Stimulated activated CD8-positive, alpha-beta memory T cell treated with anti-CD3 and anti-CD28 coated beads, Interleukin-7, amount 100 ng/mL, for 48 hours (primary cell): ENCODE data around the gene CCDC71L.
"Not testable (repeated sequence)": the region's sequence is repeated elsewhere in the genome, so short reads cannot be mapped to it uniquely, and the experiment has no call there.

Experiments used
- DNase-seq, 2 donors: peaks; one replicate each; pipeline ENCODE4 v3.0.0-alpha.2; 2020; ENCODE audit warnings: low read depth in 1 of 2; ENCODE audit errors: extremely low read depth in 1 of 2

The CCDC71L gene

DNA sequence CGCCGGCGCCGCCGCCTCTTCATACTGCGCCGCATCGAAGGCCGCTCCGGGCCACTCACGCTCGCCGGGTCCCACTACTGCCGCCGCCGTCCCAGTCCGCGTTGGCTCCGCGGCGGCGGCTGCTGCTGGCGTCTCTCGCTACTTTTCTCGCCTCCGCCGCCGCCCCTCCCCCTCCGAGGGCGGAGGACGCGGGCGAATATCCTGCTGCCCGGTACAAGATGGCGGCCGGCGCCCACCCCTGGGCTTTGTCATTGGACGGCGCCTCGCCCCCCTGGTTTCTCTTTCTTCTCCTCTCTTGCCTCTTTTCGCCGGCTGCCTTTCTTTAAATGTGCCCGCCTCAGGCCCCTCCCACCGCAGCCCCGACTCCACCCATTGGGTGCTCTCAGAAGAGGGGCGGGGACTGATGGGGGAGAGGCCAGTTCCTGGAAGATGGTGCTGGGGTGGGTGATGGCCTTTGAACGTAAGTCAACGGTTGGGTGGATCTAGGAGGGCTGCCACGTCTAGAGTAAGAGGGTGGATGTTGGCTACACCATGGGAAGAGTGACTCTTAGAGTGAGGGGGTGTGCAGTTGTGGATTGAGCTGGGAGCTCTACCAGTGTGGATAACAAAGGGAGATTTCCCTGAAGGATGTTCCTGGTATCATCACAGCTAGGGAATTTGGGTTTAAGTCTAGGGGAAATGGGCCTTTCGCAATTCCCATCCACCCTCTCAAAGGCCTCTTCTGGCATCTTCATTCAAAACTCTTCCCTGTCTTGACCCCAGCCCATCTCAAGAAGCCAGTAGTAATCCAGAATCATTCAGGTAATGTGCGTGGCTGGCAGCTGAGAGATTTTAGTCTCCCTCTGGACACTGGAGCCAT lies at the start of gene CCDC71L:
Gene CCDC71L (minus strand): TSS at position 297 of the 859 bp plus-strand sequence. CDS start 262 bp downstream, at position 35.
- DNase-seq, result peak; percentile 86 to 93

DNA sequence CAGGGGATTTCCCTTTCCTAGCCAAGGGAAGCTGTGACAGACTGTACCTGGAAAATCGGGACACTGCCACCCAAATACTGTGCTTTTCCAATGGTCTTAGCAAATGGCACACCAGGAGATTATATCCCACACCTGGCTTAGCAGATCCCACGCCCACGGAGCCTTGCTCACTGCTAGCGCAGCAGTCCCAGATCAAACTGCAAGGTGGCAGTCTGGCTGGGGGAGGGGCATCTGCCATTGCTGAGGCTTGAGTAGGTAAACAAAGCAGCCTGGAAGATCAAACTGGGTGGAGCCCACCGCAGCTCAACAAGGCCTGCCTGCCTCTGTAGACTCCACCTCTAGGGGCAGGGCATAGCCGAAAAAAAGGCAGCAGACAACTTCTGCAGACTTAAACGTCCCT lies 48.6 kb upstream of the CCDC71L start:
- DNase-seq, result not testable (repeated sequence)

DNA sequence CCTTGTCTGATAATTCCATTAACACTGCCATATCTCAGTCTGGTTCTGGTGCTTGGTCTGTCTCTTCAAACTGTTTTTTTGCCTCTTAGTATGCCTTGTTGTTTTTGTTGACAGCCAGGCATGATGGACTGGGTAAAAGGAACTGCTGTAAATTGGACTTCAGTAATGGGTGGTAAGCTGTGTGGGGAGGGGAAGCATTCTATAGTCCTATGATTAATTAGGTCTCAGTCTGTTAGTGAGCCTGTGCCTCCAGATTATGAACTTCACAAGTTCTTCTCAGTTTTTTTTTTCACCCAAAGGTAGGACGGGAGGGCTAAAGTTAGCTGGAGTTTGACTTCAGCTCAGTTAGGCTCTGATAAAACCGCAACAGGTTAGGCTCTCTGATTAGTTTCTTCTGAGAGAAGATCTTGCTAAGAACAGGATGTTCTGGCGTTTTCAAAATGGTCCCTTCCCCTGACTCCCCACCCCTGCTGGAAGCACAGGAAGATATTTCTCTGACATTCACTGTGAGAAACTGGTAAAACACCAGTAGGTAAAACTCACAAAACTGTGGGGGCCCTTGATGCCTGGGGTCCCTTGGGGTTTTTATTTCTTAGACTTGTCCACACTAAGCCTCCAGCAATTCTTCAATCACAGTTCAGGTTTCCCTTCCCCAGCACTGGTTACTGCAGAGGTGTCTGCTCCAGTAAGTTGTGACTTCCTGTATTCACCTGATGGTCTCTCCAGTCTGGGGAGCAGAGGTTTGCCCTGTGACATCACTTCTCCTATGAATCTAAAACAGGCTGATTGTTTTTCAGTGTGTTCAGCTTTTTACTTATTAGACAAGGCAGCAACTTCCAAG lies 43.3 kb upstream of the CCDC71L start:
- DNase-seq, result no peak

DNA sequence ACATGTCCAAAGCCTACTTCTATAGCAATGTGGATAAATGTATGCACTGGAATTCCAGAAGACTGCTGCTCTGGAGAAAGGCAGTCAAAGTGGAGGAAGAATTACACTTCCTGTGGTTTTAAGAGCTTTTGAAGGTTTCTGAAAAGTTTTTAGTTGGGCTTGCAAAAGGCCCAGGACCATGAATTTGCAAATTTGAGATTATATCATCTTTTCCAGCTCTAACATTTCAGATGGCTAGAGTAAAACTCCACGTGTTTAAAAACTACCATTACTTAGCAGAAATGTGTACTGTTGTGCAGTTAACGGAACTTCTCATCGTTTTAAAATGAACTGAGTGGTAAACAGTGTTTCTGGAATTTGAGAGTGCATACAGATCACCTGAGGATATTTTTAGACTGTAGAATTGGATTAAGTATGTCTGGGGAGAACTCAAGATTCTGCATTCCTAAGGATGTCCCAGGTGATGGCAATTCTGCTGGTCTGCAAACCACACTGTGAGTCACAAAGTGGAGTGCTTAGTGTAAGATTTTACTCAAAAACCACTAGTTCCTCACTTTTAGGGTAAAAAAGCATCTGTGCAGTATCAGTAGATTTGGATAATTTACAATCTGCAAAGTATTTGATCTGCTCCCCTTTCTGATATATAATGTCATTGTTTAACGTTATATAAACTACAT lies 32.9 kb upstream of the CCDC71L start:
- DNase-seq, result no peak

DNA sequence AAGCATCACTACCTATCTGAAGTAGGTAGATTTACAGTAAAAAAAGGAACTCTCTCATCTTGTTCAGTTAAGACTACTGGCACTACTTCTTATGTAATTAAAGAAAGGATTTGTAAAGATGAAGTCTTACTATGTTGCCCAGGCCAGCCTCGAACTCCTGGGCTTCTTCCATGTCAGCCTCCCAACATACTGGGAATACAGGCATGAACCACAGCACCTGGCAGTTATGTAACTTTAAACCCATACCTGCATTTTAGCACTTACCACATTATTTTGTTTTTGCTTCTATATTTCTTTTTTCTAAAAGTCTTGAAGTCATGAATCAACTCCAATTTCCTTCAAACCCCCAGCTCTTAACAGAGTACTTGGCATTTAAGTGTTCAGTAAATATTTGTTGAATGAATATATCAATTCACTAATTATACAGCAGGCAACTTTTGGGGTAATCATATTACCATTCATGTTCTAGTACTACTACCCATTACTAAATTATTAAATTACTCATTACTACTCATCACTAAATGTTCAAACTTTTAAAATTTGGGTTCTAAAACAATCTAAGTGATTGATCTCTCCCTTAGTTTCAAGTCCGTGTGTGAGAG lies 31.6 kb upstream of the CCDC71L start:
- DNase-seq, result no peak

DNA sequence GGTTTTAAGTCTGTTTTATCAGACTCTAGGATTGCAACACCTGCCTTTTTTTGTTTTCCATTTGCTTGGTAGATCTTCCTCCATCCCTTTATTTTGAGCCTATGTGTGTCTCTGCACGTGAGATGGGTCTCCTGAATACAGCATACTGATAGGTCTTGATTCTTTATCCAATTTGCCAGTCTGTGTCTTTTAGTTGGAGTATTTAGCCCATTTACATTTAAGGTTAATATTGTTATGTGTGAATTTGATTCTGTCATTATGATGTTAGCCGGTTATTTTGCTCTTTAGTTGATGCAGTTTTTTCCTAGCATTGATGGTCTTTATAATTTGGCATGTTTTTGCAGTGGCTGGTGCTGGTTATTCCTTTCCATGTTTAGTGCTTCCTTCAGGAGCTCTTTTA lies 27.2 kb upstream of the CCDC71L start:
- not testable (repeated sequence) for DNase-seq

DNA sequence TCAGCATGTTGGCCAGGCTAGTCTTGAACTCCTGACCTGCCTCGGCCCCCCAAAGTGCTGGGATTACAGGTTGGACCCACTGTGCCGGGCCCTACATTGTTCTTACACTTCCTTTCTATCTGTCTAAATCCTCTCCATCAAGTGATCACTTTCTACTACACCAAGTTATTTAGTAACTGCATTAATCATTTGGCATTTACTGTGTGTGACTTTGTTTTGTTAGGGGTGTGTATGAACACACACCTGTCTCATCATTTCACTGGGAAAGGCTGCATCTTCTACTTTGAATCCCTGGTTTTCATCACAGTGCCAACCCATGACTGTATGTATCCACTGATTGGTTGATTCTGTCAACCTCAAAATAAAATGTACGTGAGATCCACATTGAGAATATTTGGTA lies 23.0 kb upstream of the CCDC71L start:
- no peak for DNase-seq

DNA sequence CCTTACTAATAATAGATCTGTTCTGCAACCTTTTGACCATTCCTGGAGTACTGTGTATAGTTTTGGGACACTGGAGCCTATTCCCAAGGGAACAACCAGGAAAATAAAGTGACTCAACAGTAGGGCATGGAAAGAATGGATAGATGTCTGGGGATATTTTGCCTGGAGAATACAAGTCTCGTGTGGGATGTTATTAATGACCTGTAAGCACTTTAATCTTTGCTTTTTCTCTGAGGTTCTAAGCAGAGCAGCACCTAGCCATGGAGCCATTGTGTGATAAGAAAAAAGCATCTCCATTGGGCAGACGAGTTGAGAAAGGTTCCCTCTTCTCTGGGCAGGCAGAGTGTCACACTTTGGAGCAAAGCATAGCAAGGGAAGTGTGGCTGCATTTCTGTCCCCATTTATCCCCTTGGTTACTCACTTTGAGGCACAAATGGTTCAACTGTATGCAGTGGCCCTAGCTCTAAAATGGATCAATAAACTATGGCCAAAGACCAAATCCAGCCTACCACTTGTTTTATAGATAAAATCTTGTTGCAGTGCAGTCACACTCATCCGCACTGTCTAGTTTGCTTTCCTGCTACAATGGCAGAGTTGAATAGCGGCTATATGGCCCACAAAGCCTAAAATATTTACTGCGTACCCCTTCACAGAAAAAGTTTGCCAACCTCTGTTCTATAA lies 21.0 kb upstream of the CCDC71L start:
- no peak for DNase-seq

DNA sequence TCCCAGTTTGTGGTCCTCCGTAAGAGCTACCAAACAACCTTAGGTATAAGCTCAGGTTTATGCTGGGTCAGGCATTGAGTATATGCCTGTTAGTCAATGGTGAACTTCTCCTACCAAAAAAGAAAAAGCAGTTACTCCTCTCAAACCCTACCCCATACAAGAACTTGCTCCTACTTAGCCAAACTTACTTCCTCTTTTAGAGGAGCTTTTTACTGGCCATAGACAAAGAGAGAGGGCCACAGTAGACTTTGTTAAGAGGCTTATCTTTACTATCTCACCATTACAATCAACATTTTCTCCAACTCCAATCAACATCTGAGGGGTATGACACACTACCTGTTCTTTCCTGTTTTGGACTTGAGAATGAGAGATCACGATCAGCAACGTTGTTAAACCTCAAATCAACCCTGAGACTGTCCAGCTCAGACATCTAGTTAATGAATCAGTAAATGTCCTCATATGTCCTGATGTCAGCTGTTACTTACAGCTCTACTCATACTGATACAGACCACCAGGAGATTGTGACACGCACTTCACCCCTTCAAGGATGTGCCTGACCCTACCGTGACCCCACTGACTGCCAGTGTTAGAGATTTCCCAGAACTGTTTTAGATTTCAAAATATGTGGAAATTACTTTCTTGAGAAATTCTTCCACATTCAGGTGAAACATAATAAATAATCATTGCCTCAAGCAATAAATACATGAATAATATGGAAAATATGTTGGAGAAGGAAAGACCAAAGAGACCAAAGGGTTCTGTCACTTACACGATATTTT lies 18.4 kb upstream of the CCDC71L start:
- peak; percentile 8 to 59 for DNase-seq

DNA sequence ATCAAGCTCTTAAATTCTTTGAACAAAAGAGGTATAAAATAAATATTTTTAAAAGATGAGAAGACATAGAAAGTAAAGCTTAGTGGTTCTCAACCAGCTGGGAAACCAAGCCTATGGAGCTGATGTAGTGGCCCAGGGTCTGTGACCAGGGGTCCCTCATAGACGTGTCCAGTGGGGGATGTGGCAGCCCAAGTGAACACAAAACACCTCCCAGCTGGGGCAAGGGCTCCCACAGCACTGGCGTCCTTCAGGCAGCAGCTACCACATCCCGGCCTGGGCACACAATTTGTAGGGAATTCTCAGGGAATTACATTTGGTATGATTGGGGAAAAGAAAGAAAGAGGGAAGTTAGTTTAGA lies 17.8 kb upstream of the CCDC71L start:
- DNase-seq, result no peak

DNA sequence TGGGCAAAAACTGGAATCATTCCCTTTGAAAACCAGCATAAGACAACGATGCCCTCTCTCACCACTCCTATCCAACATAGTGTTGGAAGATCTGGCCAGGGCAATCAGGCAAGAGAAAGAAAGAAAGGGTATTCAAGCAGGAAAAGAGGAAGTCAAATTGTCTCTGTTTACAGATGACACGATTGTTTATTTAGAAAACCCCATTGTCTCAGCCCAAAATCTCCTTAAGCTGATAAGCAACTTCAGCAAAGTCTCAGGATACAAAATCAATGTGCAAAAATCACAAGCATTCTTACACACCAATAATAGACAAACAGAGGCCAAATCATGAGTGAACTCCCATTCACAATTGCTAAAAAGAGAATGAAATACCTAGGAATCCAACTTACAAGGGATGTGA lies 15.5 kb upstream of the CCDC71L start:
- DNase-seq, result not testable (repeated sequence)

DNA sequence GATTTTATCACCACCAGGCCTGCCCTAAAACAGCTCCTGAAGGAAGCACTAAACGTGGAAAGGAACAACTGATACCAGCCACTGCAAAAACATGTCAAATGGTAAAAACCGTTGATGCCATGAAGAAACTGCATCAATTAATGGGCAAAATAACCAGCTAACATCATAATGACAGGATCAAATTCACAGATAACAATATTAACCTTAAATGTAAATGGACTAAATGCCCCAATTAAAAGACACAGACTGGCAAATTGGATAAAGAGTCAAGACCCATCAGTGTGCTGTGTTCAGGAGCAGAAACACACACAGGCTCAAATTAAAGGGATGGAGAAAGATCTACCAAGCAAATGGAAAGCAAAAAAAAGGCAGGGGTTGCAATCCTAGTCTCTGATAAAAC lies 12.7 kb upstream of the CCDC71L start:
- DNase-seq, result not testable (repeated sequence)

DNA sequence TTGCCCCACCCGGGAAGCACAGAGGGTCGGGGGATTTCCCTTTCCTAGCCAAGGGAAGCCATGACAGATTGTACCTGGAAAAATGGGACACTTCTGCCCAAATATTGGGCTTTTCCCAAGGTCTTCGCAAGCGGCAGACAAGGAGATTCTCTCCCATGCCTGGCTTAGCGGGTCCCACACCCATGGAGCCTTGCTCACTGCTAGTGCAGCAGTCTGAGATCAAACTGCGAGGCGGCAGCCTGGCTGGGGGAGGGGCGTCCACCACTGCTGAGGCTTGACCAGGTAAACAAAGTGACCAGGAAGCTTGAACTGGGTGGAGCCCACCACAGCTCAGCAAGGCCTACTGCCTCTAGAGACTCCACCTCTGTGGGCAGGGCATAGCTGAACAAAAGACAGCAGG lies 11.0 kb upstream of the CCDC71L start:
- DNase-seq, result not testable (repeated sequence)

DNA sequence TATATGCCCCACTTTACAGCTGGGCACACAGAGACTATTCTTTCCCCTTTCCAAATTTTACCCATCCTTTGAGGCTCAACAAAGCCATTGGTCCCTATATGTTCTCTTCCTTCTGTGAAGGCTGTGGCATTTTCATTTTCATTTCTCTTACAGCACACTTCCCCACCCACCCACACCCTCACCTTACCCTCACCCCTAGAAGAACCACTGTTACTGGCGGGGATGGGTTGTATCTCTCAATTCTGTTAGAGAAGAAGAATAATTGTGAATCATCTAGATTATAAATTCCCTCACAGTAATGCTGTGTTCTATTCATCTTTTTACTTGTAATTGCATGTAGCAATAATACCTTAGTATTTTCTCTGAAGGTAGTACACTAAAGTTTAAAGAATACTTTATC lies 10.2 kb upstream of the CCDC71L start:
- DNase-seq, result no peak

DNA sequence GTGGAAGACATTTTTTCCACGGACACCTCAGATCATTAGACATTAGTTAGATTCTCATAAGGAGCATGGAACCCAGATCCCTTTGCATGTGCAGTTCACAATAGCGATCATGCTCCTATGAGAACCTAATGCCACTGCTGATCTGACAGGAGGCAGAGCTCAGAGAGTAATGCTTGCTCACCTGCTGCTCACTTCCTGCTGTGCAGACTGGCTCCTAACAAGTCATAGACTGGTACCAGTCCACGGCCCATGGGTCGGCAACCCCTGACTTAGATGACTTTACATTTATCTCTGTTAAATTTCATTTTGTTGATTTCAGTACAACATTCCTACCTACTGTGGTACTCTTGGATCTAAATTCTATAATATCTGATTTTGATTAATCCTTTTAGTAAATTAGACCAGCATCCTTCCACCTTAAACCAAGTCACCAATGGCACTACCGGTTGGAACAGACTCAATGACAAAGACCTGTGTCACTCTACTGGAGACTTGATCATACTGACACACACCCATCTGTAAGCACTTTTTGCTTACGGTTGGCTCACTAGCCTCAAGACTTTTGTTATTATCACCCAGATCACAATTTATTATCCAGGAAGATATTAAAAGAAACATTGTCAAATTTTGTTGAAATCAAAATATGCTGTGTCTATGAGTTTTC lies 8.0 kb upstream of the CCDC71L start:
- DNase-seq, result no peak

DNA sequence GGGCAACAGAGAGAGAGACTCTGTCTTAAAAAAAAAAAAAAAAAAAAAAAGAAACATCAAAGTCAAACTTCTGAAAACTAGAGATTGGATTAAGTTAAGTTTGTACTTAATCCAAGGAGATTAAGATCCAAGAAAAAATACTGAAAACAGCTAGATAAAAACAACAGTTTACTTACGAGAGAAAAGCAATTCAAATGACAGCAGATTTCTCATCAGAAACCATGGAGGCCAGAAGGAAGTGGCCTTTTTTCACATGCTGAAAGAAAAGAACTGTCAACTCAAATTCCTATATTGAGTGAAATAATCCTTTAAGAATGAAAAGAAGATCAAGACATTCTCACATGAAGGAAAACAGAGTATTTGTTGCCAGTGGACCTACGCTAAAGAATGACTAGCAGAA lies 5.4 kb upstream of the CCDC71L start:
- DNase-seq, result no peak

DNA sequence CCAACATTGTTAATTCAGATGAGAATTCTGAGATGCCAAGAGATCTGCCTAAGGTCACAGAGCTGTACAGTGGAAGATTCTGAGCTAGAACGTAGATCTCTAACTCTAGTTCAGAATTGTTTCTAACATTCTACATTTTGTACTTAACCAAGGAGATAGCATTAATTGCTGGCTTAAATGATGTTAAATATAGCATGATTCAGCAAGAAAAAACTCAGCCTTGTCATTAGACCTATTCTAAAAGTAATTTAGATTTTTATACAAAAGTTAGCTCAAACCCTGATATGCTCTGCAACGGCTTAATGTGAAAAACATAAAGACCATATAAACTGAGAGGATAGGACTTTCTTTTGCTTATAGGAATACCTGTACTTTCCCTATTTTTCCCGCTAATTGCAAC lies 3.4 kb upstream of the CCDC71L start:
- DNase-seq, result no peak

DNA sequence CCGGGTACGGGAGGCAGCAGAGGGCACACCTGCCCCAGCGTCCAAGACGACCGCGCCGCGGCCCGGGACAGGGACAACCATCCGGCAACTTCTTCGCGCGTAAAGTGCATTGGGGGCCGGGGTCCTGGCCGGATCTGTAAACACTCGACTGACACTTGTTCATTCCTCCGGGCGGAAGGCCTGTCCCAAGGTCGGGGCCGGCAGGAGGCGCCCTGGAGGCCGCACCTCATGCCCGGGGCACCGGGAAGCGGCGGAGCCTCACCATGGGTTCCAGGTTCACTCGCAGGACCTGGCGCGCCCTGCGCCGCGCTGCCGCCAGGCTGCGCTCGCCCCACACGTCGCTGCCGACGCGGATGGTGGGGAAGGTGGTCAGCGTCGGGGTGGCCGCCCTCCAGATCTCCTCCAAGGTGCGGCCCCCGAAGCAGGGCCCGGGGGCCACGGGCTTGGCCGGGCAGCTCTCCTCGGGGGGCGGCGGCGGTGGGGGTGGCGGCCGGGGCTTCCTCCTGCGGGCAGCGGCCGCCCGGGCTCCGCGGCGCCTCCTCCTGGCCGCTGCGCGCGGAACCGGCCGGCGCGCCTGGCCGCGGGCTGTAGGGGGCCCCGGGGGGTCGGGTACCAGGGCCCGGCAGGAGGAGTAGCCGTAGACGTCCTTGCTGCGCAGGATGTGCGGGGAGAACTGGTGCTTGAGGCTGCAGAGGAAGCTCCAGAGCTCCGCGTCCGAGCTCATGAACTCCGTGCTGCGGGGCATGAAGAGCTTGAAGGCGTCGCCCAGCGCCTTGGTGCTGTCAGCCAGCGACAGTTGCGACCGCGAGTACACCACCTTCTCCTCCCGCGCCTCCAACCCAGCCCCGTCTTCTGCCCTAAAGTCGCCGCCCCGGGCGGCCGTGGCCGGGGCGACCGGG lies 746 bp downstream of the CCDC71L start:
- DNase-seq, result peak; percentile 70 to 72
